HUES6 (cell line): ENCODE data around the gene FAM163B.

Experiments used
- H3K27ac ChIP-seq: 2 replicates; pipeline ENCODE4 v1.7.0; 2013; ENCODE audit warnings: low read depth, mild to moderate bottlenecking, low read length, inconsistent platforms
- H3K27me3 ChIP-seq: 2 replicates; pipeline ENCODE4 v1.6.1; 2013; ENCODE audit warnings: low read length; ENCODE audit not compliant: control insufficient read depth, insufficient read depth
- H3K36me3 ChIP-seq: 2 replicates; pipeline ENCODE4 v1.6.1; 2013; ENCODE audit warnings: low read length; ENCODE audit not compliant: control insufficient read depth, insufficient read depth
- H3K4me1 ChIP-seq: 2 replicates; pipeline ENCODE4 v1.6.1; 2013; ENCODE audit warnings: low read length; ENCODE audit not compliant: control insufficient read depth, insufficient read depth
- H3K4me3 ChIP-seq: 2 replicates; pipeline ENCODE4 v1.5.1; 2013; ENCODE audit warnings: low read depth, low read length
- H3K9ac ChIP-seq: one replicate; pipeline ENCODE4 v1.6.1; 2013; ENCODE audit warnings: mild to moderate bottlenecking, low read length
- H3K9me3 ChIP-seq: 2 replicates; pipeline ENCODE4 v1.6.1; 2013; ENCODE audit warnings: low read depth, low read length; ENCODE audit not compliant: control insufficient read depth, insufficient read depth

Gene FAM163B

GRCh38 chr9:133594310-133594709 is 14.9 kb downstream of the FAM163B start:
- H3K9me3 ChIP-seq = peaks cover 20% of the 10 kb centered on the region
- no peak overlapping the region for H3K27ac ChIP-seq
- no peaks in the 10 kb centered on the region for H3K4me1 ChIP-seq
- no peak overlapping the region for H3K4me3 ChIP-seq
- H3K27me3 ChIP-seq = no peaks in the 10 kb centered on the region
- no peaks in the 10 kb centered on the region for H3K36me3 ChIP-seq
- no peak overlapping the region for H3K9ac ChIP-seq

- no peaks in the 10 kb centered on the region for H3K27me3 ChIP-seq
- H3K4me1 ChIP-seq = no peaks in the 10 kb centered on the region
- peaks cover 19% of the 10 kb centered on the region for H3K9me3 ChIP-seq
- no peak overlapping the region for H3K4me3 ChIP-seq
- H3K36me3 ChIP-seq = no peaks in the 10 kb centered on the region
- H3K27ac ChIP-seq = no peak overlapping the region
- H3K9ac ChIP-seq = no peak overlapping the region
These were observed 15.5 kb downstream of the FAM163B start for GRCh38 chr9:133593587-133594253.

- Histone ChIP-seq H3K36me3 (no peaks in the 10 kb centered on the region), H3K27ac (no peak overlapping the region), H3K4me1 (no peaks in the 10 kb centered on the region), H3K4me3 (no peak overlapping the region), H3K9ac (no peak overlapping the region), H3K27me3 (no peaks in the 10 kb centered on the region), H3K9me3 (peaks cover 20% of the 10 kb centered on the region)
These were observed 16.3 kb downstream of the FAM163B start for GRCh38 chr9:133592731-133593409.

GRCh38 chr9:133591985-133592384 is 17.2 kb downstream of the FAM163B start:
- H3K27me3 ChIP-seq = no peaks in the 10 kb centered on the region
- no peak overlapping the region for H3K9ac ChIP-seq
- no peak overlapping the region for H3K4me3 ChIP-seq
- H3K27ac ChIP-seq = no peak overlapping the region
- H3K9me3 ChIP-seq = peaks cover 11% of the 10 kb centered on the region
- H3K36me3 ChIP-seq = no peaks in the 10 kb centered on the region
- no peaks in the 10 kb centered on the region for H3K4me1 ChIP-seq

- Histone ChIP-seq H3K36me3 (no peaks in the 10 kb centered on the region), H3K4me1 (no peaks in the 10 kb centered on the region; the same call in 1 of the 2 replicates), H3K9ac (no peak overlapping the region), H3K27me3 (no peaks in the 10 kb centered on the region), H3K4me3 (no peak overlapping the region), H3K27ac (no peak overlapping the region), H3K9me3 (peaks cover 5% of the 10 kb centered on the region)
These were observed 17.9 kb downstream of the FAM163B start for GRCh38 chr9:133591116-133591910.

- Histone ChIP-seq H3K4me1 (peaks cover 10% of the 10 kb centered on the region; the same call in 1 of the 2 replicates), H3K27me3 (no peaks in the 10 kb centered on the region), H3K4me3 (no peak overlapping the region), H3K27ac (no peak overlapping the region), H3K9me3 (peaks cover 4% of the 10 kb centered on the region), H3K36me3 (no peaks in the 10 kb centered on the region), H3K9ac (no peak overlapping the region)
These were observed 18.8 kb downstream of the FAM163B start for GRCh38 chr9:133590231-133590855.

GRCh38 chr9:133589454-133590227 is 19.5 kb downstream of the FAM163B start:
- Histone ChIP-seq H3K27me3 (no peaks in the 10 kb centered on the region), H3K27ac (no peak overlapping the region), H3K4me1 (peaks cover 17% of the 10 kb centered on the region), H3K9me3 (peaks cover 4% of the 10 kb centered on the region), H3K36me3 (no peaks in the 10 kb centered on the region), H3K9ac (no peak overlapping the region), H3K4me3 (no peak overlapping the region)

GRCh38 chr9:133587466-133587865 is 21.7 kb downstream of the FAM163B start:
- Histone ChIP-seq H3K4me3 (no peak overlapping the region), H3K4me1 (peaks cover 21% of the 10 kb centered on the region), H3K27me3 (no peaks in the 10 kb centered on the region), H3K36me3 (no peaks in the 10 kb centered on the region), H3K9me3 (peaks cover 4% of the 10 kb centered on the region), H3K27ac (no peak overlapping the region), H3K9ac (no peak overlapping the region)

GRCh38 chr9:133587051-133587450 is 22.1 kb downstream of the FAM163B start:
- Histone ChIP-seq H3K9ac (no peak overlapping the region), H3K9me3 (peaks cover 4% of the 10 kb centered on the region), H3K27ac (no peak overlapping the region), H3K4me3 (no peak overlapping the region), H3K27me3 (no peaks in the 10 kb centered on the region), H3K4me1 (peaks cover 21% of the 10 kb centered on the region), H3K36me3 (no peaks in the 10 kb centered on the region)

- Histone ChIP-seq H3K27ac (no peak overlapping the region), H3K9ac (peak overlapping the region; percentile 27), H3K4me1 (peaks cover 30% of the 10 kb centered on the region), H3K4me3 (no peak overlapping the region), H3K9me3 (peaks cover 4% of the 10 kb centered on the region), H3K27me3 (no peaks in the 10 kb centered on the region), H3K36me3 (no peaks in the 10 kb centered on the region)
These were observed 23.5 kb downstream of the FAM163B start for GRCh38 chr9:133585481-133586351.
